G401.6 (cell line): ENCODE measurements around the gene COL18A1.
A peak's percentile ranks its signal among the peaks of the same experiment; 100 is the strongest.

Experiments used
- FAIRE-seq: peaks from 2 replicates; lab custom pipeline; 2012; peaks lifted over from hg19 to GRCh38; lab: Jason Lieb, UNC

The COL18A1 gene

DNA sequence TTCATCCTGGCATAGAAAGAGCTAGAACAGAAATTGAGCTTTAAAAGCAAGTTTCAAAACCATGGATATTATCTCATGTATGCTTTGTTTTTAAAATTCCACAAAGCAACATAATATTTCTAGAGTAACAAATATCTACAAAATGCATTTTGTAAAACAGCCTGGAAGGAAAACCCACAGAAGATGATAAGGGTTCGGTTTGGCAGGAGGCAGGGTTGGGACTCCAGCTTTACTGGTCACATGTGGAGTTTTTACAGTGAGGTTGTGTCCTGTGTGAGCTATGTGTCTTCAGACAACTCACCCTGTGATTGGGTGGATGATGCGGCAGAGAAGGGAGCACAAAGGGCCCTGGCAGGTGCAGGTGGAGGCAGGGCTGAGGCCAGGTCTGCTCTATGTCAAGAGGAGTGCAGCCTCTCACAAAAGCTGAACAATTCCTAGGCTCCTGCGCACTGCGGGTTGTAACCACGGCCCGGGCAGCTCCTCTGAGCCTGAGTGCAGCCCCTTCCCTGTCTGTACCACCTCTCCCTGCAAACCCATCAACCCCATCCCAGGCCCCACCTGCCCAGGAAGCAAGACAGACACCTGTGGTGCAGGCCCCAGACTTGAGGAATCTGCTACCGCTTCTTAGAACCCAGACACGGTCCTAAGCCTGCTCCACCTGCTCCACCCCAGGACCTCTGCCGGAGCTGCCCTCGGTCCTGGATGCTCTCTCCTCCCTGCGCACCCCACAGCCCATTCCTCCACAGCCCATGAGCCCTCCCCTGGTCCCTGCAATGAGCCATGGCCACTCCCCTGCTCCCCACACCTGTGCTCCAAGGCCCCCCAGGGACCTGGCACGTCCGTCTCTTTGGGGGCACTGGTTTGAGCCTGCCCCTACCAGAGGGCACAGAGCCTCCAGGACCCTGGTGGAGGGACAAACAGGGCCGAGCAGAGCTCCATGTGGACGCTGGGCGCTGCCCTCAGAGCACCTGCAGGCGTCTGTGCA, 2.8 kb upstream of the COL18A1 start:
- FAIRE-seq, result no peak

DNA sequence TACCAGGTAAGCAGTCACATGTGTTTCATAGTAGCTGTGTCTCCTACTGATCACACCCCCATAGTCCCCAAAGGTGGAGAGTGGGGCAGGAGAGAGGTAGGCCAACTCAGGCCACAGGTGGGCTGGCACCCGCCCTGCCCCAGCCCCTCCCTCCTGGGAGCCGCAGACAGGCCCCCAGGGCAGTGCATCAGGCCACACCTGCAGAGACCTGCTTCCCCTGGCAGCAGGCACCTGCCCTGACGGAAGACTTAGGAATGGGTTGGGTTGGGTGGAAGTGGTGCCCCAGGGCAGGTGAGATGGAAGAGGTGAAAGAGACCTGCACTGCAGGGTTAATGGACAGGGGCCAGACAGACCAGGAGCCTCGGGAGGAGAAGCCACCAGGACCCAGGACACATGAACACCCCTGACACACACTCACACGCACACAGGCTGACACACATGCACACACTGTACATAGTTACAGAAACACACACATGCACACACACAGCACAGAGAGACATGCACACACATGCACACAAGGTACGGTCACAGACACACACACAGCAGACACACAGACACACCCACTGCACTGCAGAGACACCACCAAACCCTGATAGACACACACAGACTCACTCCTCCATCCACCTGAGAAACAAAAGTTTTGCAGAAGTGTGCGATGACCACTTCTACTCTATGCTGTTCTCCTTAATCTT, 1.7 kb upstream of the COL18A1 start:
- FAIRE-seq, result no peak

DNA sequence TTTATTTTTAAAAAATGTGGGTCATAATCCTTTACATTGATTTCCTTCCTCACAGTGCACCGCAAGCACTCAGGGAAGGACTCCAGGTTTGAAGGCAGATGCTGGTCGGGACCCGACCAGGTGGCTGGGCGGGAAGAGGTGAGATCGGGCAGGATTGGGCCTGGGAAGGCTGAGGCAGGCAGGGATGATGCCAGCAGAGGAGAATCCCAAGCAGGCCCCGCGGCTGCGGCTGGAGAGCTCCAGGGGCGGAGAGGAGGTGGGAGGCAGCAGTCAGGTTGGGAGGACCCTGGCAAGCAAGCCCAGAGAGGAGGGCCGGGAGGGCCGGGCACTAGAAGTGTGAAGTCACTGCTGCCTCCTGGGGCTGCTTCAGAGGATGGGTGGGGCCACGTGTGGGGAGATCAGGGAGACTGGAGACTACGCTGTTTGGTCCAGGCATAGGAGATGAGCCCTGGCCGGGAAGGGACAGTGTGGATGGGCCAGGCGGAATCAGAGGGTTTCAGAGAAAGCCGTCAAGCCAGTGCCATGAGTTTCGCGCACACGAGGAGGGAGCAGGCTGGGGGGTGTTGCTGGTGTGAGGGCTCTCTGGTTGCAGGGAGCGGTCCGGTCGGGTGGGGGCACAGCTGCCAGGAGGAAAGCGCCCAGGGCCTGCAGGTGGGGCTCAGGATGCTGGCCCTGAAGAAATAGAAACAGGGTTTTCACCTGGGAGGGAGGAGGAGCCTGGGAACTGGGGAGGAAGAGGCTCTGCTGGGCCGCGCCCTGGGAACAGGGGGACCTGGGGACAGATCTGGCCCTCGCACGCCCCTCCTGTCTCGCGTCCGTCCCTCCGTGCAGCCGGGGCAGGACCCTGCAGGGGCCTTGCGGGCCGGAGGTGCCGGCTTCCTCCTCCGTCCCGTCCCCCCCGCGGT, 888 bp upstream of the COL18A1 start:
- FAIRE-seq, result no peak

DNA sequence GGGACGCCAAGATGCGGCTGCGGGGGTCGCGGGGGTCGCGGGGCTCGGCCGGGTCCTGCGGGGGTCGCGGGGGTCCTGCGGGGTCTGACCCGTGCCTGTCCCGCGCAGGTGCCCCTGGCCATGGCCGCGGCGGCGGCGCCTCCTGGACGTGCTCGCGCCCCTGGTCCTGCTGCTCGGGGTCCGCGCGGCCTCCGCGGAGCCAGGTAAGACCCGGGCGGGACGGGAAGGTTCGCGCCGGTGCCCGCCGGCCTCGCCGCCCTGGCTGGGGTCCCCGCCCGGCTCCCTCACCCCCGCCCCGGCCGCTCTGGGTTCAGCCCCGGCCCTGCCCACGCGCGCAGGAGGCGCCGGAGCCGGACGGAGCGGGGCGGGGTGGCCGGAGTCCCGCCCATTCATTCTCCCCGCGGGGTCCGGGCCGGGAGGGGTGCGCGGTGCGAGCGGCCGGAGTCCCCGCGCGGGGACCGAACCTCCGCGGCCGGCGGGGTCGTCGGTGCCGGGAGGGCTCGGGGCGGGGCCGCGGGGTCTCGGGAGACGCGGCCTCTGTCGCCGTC, 380 bp downstream of the COL18A1 start:
- no peak for FAIRE-seq

DNA sequence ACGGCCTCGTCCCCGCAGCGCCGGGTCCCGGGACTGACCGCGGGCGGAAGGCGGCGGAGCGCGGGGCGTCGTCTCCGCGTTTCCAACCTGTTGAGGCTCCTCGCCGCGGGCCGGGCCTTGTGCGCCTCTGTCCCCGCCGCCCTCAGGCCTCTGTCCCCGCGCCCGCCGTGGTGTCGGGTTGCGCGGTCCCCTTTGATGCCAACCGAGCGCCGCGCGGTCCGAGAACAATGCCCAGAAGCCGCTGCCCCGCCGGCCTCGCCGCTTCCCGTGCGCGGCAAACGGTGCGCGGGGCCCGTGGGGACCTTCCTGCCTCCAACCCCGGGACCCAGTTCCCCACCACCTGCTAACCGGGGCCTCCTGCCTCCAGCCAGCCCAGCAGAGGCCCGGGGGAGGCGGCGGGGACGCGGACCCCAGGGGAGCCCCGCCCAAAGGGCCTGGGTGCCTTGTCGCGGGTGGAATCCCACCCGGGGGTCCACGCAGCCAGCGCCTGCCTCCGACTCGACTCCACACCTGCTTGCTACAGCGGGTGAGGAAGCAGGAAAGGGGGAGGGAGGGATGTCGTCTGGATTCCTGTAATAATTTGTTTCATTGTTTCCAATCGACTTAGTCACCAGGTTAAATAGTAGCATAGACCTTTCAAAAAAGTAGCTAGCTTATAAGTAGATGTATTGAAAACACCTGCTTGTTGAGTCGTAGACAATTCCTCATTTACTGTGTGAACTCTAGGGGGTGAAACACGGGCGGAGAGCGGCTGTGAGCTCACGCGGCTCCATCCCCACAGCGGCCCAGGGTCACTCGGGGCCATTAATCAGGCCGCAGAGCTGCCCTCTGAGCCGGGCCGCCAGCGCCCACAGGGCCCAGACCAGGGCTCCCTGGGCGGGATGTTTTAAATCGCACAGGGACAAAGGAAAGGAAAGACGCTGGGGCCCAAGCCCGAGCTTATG, 1.1 kb downstream of the COL18A1 start:
- no peak for FAIRE-seq

DNA sequence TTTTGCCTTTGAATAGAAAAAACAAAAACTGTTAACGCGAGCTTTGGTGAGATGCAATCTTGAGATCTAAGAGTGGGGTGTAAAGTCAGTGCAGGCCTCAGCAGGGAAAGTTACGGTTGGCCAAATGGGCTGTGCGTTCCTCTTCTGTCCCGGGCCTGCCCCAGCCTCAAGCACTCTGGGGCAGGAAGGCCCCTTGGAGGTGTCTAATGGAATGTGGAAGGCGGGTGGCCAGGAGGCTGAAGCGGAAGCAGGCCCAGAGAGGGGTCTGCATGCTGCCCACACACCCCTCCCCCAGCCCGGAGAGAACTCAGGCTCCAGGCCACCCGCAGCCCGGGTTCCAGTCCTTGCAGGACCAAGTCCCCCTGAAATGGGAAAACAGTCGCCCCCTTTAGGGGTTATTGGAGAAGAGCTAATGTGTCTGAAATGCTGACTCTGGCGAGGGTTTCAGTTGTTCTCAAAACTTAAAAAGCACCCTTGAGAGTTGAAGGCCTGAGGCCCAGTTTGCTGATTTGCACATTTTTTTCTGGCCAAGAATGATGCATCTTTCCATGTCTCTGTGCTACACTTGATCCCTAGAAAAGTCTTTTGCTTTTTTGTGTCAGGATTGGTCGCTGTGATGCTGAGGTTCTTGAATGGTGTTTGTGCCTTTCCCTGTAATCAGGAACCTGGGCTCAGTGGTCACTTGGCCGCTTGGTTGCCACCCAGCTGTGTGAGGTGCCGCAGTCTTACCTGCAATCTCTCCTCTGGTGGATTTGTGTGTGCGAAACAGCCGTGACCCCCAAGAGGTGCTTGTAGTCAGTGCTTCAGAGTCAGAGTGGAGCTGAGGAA, 2.0 kb downstream of the COL18A1 start:
- FAIRE-seq, result peak; percentile 74

DNA sequence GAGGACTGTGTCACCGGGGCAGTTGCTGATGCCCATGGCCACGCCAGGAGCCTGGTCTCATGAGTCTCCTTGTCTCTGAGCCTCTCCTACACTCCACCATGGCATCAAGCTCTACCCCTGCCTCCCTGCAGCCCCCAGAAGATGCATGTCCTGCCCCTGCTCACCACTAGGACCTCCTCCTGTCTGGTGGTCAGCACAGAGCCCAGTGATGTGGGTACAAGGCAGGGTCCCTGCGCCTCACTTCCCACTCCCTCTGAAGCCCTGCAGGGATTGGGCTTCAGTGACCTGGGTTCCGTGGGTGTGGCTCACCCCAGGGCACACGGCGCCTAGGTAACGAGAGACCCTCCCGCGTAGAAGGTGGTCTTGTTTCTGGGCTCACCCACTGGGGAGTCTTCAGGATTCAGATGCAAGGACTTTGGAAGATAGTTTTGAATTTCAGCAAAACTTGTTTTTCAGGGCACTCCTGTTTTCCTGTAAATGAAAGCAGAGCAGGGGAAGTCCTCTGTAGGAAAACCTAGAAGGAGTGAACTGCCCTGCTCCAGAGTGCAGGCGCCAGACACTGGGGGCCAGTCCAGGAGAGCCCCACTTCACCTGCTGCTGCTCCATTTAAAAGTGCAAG, 2.8 kb downstream of the COL18A1 start:
- FAIRE-seq, result no peak

DNA sequence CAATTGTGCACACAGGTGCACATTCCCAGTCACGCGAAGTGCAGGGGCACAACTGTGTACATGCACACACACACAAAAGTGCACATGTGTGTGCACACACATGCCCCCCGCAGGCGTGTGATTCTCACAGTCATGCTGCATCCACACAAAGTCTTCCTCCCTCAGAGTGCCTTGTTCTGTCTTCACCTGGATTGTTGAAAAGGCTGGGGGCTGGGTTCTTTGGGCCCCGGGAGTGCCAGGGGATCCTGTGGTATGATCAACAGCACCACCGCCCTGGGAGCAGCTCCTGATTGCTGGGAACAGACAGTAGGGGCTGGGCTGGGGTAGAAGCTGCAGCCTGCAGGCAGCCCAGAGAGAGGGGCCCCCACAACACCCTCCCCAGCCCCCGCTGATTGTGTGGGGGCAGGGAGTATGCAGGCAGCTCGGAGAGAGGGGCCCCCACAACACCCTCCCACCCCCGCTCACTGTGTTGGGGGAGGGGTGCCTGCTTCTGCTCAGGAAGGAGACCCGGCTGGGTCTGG, 3.4 kb downstream of the COL18A1 start:
- no peak for FAIRE-seq

DNA sequence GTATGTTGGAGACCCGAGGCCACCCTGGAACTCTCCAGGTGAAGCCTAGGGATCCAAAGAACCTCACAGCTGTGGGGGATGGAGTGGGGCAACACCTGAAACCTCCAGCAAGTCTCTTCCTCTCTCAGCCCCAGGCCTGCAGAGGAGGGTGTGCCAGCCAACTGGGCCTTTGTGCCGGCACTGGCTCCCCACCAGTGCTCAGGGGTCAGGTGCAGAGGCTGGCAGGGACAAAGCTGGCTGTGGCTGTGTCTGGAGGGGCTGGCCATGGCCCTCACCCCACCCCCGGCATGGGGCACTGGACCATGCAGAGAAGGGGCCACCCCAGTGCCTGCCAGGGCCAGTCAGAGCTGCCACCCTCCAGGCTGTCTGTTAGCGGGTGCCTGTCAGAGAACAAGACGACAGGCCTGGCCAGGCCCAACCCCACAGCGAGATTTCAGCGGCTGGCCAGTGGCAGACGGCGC, 3.9 kb downstream of the COL18A1 start:
- no peak for FAIRE-seq

DNA sequence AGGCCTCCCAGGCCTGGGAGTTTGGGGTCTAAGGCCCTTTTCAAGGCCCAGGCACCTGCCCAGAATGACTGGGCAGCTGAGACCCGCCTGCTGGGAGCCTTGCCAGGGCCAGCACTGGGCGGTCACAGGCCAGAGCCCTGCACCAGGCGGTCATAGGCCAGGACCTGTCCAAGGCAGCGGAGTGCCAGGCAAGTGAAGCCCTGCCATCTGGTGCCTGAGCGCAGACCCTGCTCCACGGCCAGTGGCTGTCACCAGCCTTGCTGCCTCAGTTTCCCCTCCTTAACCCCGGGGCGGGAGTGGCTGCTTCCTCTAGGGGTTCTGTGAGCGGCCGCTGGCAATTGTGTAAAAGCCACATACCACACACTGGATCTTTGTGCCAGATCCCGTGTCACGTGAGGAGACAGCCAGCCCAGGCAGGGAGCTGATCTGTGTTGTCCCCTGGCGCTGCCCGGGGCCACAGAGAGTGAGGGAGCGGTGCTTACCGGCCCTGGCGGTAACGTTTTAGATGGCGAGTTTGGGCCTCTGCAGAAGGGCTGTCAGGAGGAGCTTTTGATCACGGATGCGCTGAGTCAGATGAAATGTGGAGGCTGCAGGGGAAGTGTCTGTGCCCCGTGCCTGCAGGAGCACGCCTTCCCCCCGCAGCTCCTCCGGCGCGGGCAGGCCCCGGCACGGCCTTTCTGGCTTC, 4.6 kb downstream of the COL18A1 start:
- FAIRE-seq, result no peak

DNA sequence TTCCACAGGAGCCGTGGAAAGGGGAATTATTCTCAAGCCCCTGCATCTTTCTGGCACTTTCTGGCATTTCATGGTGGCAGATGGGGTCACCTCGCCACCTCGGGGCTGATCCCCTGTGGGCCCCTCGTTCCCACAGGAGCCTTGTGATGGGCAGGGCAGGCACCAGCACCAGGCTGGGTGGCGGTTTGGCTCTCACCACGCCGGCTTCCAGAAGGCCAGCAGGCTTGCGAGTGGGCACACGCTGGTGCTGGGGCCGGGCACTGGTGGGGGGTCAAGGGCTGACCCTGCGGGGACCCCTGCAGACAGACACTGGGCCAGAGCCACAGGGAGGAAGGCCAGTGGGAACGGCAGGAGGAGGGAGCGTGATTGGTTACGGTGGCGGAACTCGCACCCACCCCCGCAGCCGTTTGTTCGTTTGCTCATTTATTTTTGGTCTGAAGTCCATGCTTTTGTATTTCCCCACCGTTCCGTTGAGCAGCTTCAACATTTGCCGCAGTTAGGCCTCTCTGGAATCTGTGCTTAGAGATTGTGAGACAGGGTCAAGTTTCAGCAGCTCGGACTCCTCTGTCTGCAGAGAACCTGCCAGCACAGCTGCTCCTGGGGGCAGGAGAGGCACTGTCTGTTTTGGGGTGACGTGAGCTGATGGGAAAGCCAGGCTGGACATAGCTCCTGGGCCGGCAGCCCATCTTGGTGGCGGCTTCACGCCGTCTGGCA, 5.3 kb downstream of the COL18A1 start:
- no peak for FAIRE-seq

DNA sequence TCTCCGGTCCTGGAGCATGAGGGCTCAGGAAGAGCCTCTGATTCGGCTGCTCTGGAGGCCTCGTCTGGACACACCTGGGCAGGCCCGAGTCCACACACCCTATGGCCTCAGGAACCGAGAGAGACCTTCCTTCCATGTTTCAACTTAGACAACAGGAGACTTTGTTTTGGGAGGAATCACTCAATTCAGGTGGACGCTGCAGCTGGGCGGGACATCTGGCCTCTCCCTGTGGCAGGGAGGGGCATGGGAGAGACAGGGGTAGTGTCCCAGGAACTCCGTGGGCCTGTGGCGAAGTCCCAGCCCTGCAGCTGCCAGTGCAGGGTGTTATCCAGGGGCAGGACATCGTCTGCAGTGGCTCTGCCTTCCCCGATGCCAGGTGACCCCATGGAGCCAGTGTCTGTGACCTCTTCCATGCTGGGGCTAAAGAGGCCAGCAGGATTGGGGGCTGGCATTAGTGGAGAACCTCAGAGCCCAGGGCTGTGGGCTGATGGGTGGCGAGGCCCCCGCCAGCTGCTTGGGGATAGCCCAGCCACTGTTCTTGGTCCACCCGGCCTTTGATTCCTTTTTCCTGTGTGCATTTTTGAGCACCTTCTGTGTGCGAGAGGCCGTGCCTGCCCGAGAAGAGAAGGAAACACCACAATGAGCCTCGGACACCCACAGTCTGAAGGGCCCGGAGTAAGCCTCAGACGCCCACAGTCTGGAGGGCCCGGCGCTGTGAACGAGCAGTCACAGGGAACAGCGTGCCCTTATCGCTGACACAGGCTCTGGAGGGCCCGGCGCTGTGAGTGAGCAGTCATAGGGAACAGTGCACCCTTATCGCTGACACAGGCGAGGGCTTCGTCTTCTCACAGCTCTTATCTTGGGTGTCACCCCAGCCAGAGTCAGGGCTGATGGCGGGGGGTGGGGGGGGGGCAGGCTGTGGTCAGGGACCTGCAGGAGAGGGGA, 6.2 kb downstream of the COL18A1 start:
- FAIRE-seq, result no peak

DNA sequence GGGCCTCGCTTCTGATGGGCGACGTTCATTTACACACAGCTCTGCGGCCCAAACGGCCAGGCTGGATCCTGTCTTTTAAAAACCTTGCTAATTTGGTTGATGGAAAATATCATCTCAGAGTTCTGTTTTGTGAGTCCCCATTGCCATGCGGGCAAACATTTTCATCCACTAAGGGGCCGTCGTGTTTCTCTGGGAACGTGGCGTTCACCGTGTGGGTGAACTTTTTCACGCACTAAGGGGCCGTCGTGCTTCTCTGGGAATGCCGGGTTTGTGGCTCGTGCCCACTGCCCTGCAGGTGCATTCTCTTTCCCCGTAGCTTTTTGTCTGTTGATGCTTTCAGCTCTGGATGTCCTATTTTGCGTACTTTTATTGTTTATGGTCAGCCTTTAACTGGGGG, 6.8 kb downstream of the COL18A1 start:
- FAIRE-seq, result no peak

DNA sequence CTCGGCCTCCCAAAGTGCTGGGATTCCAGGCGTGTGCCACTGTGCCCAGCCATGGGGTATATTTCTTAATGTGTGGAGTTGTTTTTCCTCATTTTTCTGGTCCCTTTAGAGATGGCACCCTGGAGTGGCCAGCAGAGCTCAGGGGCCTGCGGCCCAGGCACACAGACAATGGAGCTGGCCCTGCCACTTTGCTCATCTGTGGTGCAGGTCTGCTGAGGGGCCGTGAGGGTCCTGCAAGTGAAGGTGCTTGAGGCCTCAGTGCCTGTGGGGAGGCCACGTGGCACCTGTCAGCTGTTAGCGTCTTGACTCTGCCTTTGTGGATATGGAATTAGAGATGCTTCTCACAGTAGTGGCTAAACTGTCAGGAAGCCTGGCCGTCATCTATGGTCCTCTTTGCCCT, 7.5 kb downstream of the COL18A1 start:
- FAIRE-seq, result no peak

DNA sequence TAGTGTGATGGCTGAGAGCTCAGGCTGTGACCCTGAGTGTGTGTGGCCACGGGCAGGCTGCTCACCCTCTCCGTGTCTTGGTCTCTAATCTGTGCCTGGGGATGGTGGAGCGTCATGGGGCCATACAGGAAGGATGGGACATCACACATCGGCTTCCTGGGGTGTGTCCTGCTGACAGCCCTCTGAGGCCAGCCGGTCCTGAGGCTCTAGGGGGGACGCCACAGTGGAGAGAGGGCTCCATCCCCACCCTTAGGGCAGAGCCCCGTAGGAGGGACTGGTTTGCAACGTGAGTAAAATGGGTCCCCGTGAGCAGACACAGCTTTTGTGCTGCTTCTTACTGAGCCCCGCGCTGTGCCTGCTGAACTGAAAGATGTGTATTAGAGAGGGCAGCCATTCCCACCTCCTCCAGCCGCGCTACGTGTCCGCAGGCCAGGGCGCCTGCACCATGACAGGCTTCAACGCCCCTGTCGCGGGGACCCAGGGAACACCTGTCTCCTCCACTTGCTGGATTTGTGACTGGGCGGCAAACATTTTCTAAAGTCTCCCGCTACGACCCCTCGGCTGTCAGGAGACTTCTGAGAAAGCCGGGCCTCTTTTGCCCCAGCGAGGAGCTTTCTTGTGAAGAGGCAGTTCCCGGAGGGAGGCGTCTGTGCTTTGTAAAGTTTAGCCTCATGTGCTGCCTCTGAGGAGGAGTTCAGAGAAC, 8.1 kb downstream of the COL18A1 start:
- no peak for FAIRE-seq

DNA sequence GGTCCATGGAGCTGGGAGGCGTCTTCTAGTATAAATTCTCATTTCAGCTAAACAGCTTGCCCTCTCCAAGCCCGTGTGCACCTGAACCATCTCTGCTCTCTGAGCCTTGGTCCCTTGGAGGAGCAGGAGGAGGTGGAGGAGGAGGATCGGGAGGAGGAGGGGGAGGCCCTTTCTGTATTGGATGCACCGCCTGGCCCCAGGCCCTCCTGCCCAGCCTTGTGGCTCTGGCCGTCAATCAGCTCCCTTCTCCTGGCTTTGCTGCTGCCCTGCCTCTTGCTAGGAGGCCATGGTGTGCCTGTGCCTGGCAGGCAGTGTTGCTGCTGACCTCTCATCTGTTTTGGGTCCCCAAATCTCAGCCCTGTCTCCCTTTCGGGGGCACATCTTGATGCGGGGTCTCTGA, 9.0 kb downstream of the COL18A1 start:
- no peak for FAIRE-seq
